HepG2 (cell line): ENCODE measurements around the gene KTN1. TPM values are rescaled to one million over a fixed set of nuclear protein-coding genes. Genes with fewer than 3 reads are reported as not detected.
A peak's percentile ranks its signal among the peaks of the same experiment; 100 is the strongest.

Experiments used
- ATAC-seq: fragments of 200-7000 bp; cut with Tn5 transposase; 3 replicates; pipeline ENCODE4 v1.9.1; 2020; ENCODE audit warnings: mild to moderate bottlenecking, moderate library complexity
- BruUV-seq: library from RNA; stranded (reverse); fragments of 400-500 nt; replicated peaks from 2 replicates; lab custom pipeline; 2021; lab: Mats Ljungman, UMichigan
- CTCF ChIA-PET: fragments of 300-600 bp; formaldehyde crosslinking; extraction: SDS; loops from one replicate; lab custom pipeline; 2021; ENCODE audit warnings: low total read pairs, inconsistent platforms, low intra/inter-chr PET ratio; lab: Yijun Ruan, JAX
- POLR2A ChIA-PET: fragments of 350-600 bp; sonication (Branson Sonifier 250); formaldehyde crosslinking; loops from one replicate; lab custom pipeline; 2020; ENCODE audit warnings: antibody characterized with exemption, inconsistent platforms; lab: Yijun Ruan, JAX
- DNase-seq: peaks from one replicate; pipeline ENCODE4 v3.0.0-alpha.2; 2015; ENCODE audit warnings: low spot score
- FAIRE-seq: peaks from 3 replicates; lab custom pipeline; 2011; peaks lifted over from hg19 to GRCh38; lab: Jason Lieb, UNC
- H2AFZ ChIP-seq: one replicate; pipeline ENCODE4 v1.6.1; 2011; ENCODE audit warnings: low read length, inconsistent platforms
- H3K27ac ChIP-seq: fragments of 300-600 bp; 3 replicates; pipeline ENCODE4 v1.8.0; 2011; ENCODE audit warnings: mixed run types, mild to moderate bottlenecking, mixed read lengths, low read length, inconsistent platforms; ENCODE audit not compliant: insufficient read depth; ENCODE audit errors: extremely low read length
- H3K27me3 ChIP-seq, 2 experiments: fragments of 200-600 bp in 1 of 2; 2 replicates in 1 of 2; 3 replicates in 1 of 2; pipeline versions ENCODE4 v1.6.0 to v1.8.0; 2011; ENCODE audit warnings: low read length in 2 of 2, mild to moderate bottlenecking in 2 of 2, moderate library complexity in 2 of 2, inconsistent platforms in 1 of 2; ENCODE audit not compliant: insufficient read depth in 2 of 2, control insufficient read depth in 1 of 2
- H3K36me3 ChIP-seq, 2 experiments: fragments of 200-600 bp in 1 of 2; replicated peaks in 1 of 2; 2 replicates in 1 of 2; 3 replicates in 1 of 2; pipeline versions ENCODE4 v1.5.1 to v1.8.0; 2011; ENCODE audit warnings: low read length in 2 of 2, inconsistent platforms in 1 of 2; ENCODE audit not compliant: insufficient read depth in 2 of 2, control insufficient read depth in 1 of 2
- H3K4me1 ChIP-seq: 2 replicates; pipeline ENCODE4 v1.5.1; 2012; ENCODE audit warnings: low read length, inconsistent platforms; ENCODE audit not compliant: insufficient read depth
- H3K4me2 ChIP-seq: 2 replicates; pipeline ENCODE4 v1.6.0; 2011; ENCODE audit warnings: low read depth, low read length, inconsistent platforms
- H3K4me3 ChIP-seq, 3 experiments: fragments of 200-600 bp in 1 of 3; sonication (generic), shearing (Covaris generic) in 1 of 3; replicated peaks in 1 of 3; 2 replicates each; pipeline ENCODE4 v1.5.1; 2011 to 2016; ENCODE audit warnings: low read length in 3 of 3, inconsistent platforms in 2 of 3, low read depth in 2 of 3, mild to moderate bottlenecking in 2 of 3, control low read depth in 1 of 3, mixed read lengths in 1 of 3; ENCODE audit not compliant: insufficient read depth in 1 of 3
- H3K79me2 ChIP-seq: one replicate; pipeline ENCODE4 v1.6.1; 2011; ENCODE audit warnings: low read length, inconsistent platforms; ENCODE audit not compliant: insufficient read depth
- H3K9ac ChIP-seq: 2 replicates; pipeline ENCODE4 v1.6.0; 2011; ENCODE audit warnings: mild to moderate bottlenecking, low read depth, low read length, inconsistent platforms; ENCODE audit not compliant: insufficient read depth
- H3K9me3 ChIP-seq: 2 replicates; pipeline ENCODE4 v1.5.1; 2012; ENCODE audit warnings: mild to moderate bottlenecking, low read length
- H4K20me1 ChIP-seq: 2 replicates; pipeline ENCODE4 v1.6.0; 2011; ENCODE audit warnings: inconsistent platforms, mild to moderate bottlenecking, low read length, moderate library complexity; ENCODE audit not compliant: insufficient read depth
- ARHGAP35 ChIP-seq: sonication (generic); formaldehyde crosslinking; IDR thresholded peaks from 2 replicates; pipeline ENCODE4 v1.9.0; 2022; ENCODE audit warnings: mild to moderate bottlenecking, inconsistent platforms, moderate library complexity, missing genetic modification reagents, borderline replicate concordance
- BRF2 ChIP-seq: sonication (generic); formaldehyde crosslinking; IDR thresholded peaks from 2 replicates; pipeline ENCODE4 v1.8.1; 2022; ENCODE audit warnings: mild to moderate bottlenecking, missing genetic modification reagents
- CEBPB ChIP-seq: IDR thresholded peaks from 2 replicates; pipeline ENCODE4 v1.6.1; 2011; ENCODE audit warnings: low read depth, low read length, improper control_type of control experiment, borderline replicate concordance
- GZF1 ChIP-seq: sonication (generic); formaldehyde crosslinking; IDR thresholded peaks from 2 replicates; pipeline ENCODE4 v1.5.1; 2020; ENCODE audit warnings: mild to moderate bottlenecking, missing genetic modification reagents
- KDM3A ChIP-seq: IDR thresholded peaks from 2 replicates; pipeline ENCODE4 v1.6.1; 2018; ENCODE audit warnings: low read depth, missing compliant biosample characterization
- KLF11 ChIP-seq: IDR thresholded peaks from 2 replicates; pipeline ENCODE4 v1.6.1; 2016; ENCODE audit warnings: missing compliant biosample characterization
- MTF2 ChIP-seq: sonication (generic); formaldehyde crosslinking; IDR thresholded peaks from 2 replicates; pipeline ENCODE4 v1.5.0; 2020; ENCODE audit warnings: missing genetic modification reagents, borderline replicate concordance
- PHB2 ChIP-seq: fragments of 450-650 bp; IDR thresholded peaks from 2 replicates; pipeline ENCODE4 v1.6.1; 2018; ENCODE audit not compliant: partially characterized antibody
- POGZ ChIP-seq: sonication (generic); formaldehyde crosslinking; IDR thresholded peaks from 2 replicates; pipeline ENCODE4 v1.4.0; 2020; ENCODE audit warnings: mild to moderate bottlenecking, missing genetic modification reagents
- POLR2AphosphoS5 ChIP-seq: IDR thresholded peaks from 2 replicates; pipeline ENCODE4 v1.6.1; 2012; ENCODE audit warnings: low read depth, low read length
- ZNF232 ChIP-seq: sonication (generic); formaldehyde crosslinking; IDR thresholded peaks from 2 replicates; pipeline ENCODE4 v1.4.0; 2020; ENCODE audit warnings: missing genetic modification reagents, borderline replicate concordance
- ZNF431 ChIP-seq: sonication (generic); formaldehyde crosslinking; IDR thresholded peaks from 2 replicates; pipeline ENCODE4 v1.9.0; 2022; ENCODE audit warnings: missing genetic modification reagents, low read depth, mild to moderate bottlenecking, borderline replicate concordance
- ZNF446 ChIP-seq: sonication (generic); formaldehyde crosslinking; IDR thresholded peaks from 2 replicates; pipeline ENCODE4 v1.5.0; 2020; ENCODE audit warnings: mild to moderate bottlenecking, missing genetic modification reagents
- ZNF577 ChIP-seq: sonication (generic); formaldehyde crosslinking; IDR thresholded peaks from 2 replicates; pipeline ENCODE4 v1.4.0; 2020; ENCODE audit warnings: mild to moderate bottlenecking, low read depth, missing genetic modification reagents, borderline replicate concordance
- ZSCAN22 ChIP-seq: sonication (generic); formaldehyde crosslinking; IDR thresholded peaks from 2 replicates; pipeline ENCODE4 v1.4.0; 2020; ENCODE audit warnings: mild to moderate bottlenecking, missing genetic modification reagents
- WGBS: methylation state at CpG from one replicate; pipeline ENCODE4 v1.1.6; 2017; ENCODE audit warnings: low lambda C conversion rate; 5-methylcytosine and 5-hydroxymethylcytosine counted together
- in situ Hi-C: cut with HindIII; loops from 2 replicates; pipeline ENCODE4 v1.10.0; 2017; ENCODE audit warnings: low pct_unique_long_range_greater_than_20kb; ENCODE audit not compliant: extremely low pct_ligation_motif_present
- intact Hi-C: fragments of 100-400 bp; cut with micrococcal nuclease; formaldehyde crosslinking; loops from one replicate; pipeline ENCODE4 v1.10.0; 2022; ENCODE audit not compliant: unreplicated experiment
- polyA plus RNA-seq, 8 experiments: library from polyadenylated mRNA; depleted of rRNA in 3 of 8; stranded (reverse) in 7 of 8; unstranded in 1 of 8; fragments of >200 nt; fragmentation: Illumina TruSeq in 4 of 8; extraction: Trizol in 4 of 8; gene quantifications; 2 replicates each; pipeline versions ENCODE4 v1.2.1 to v1.2.3, GENCODE V29; 2011 to 2016; ENCODE audit warnings: low read depth in 4 of 8, missing spikeins in 1 of 8, mixed read lengths in 1 of 8; ENCODE audit not compliant: insufficient read depth in 1 of 8
- total RNA-seq, 5 experiments: library from RNA; depleted of rRNA; stranded (reverse); fragments of >200 nt; fragmentation: Illumina TruSeq; extraction: Trizol; gene quantifications; 2 replicates each; pipeline ENCODE4 v1.2.3, GENCODE V29; 2016; ENCODE audit warnings: low read depth in 1 of 5

KTN1 gene
- total and polyA plus RNA-seq, 2 of the 13 experiments (the other 11 are each of a cell fraction or from before 2014, with no cell fraction given), result 60.6 to 169 TPM

GRCh38 chr14:55713486-55713885 lies 133.5 kb downstream of the KTN1 start:
- no peak for FAIRE-seq
- POLR2A ChIA-PET, result no interaction called here

GRCh38 chr14:55715889-55716288 lies 135.9 kb downstream of the KTN1 start:
- Histone ChIP-seq H3K4me1 (no peaks in the 10 kb centered on the region), H2AFZ (no peak overlapping the region), H4K20me1 (no peaks in the 10 kb centered on the region), H3K27ac (no peak overlapping the region), H3K79me2 (no peaks in the 10 kb centered on the region), H3K27me3 (0 out of 5 replicates have a peak, but pooled peaks cover 0 to 1% of the 10 kb centered on the region in 2 experiments), H3K9me3 (no peaks in the 10 kb centered on the region), H3K4me2 (no peak overlapping the region), H3K36me3 (no peaks in the 10 kb centered on the region), H3K4me3 (no peak overlapping the region), H3K9ac (no peak overlapping the region)
- BruUV-seq, result no TSS peak
- intact Hi-C loops, result no loop called here
- no peak for DNase-seq
- in situ Hi-C loops, result loop anchor here (25.0 kb wide), 1 partner anchor 621 kb away; no protein-coding TSS in a partner anchor
- no peak for FAIRE-seq
- no peak for ATAC-seq
- ChIA-PET POLR2A (no interaction called here), CTCF (no interaction called here)
- no peak for TF ChIP-seq KLF11 (CRISPR knock-in tag)
- no peak for TF ChIP-seq POGZ
- no peak for TF ChIP-seq ZSCAN22 (CRISPR knock-in tag)
- no peak for TF ChIP-seq ARHGAP35 (CRISPR knock-in tag)
- TF ChIP-seq ZNF232 (CRISPR knock-in tag), result no peak
- TF ChIP-seq MTF2 (CRISPR knock-in tag), result no peak
- no peak for TF ChIP-seq KDM3A (CRISPR knock-in tag)
- TF ChIP-seq ZNF446 (CRISPR knock-in tag), result no peak
- no peak for TF ChIP-seq PHB2
- no peak for TF ChIP-seq BRF2
- TF ChIP-seq GZF1 (CRISPR knock-in tag), result no peak
- TF ChIP-seq POLR2AphosphoS5, result no peak
- TF ChIP-seq ZNF577 (CRISPR knock-in tag), result no peak
- TF ChIP-seq ZNF431 (CRISPR knock-in tag), result no peak
- 19% methylated on average over 5 of the region's 5 CpGs for WGBS

More at GRCh38 chr14:55713486-55713885, 133.5 kb downstream of the KTN1 start:
- no peak for DNase-seq
- BruUV-seq, result no TSS peak
- CTCF ChIA-PET, result no interaction called here
- Histone ChIP-seq H3K4me2 (no peak overlapping the region), H3K27me3 (0 out of 5 replicates have a peak, but pooled peaks cover 0 to 1% of the 10 kb centered on the region in 2 experiments), H3K4me1 (no peaks in the 10 kb centered on the region), H3K9me3 (no peaks in the 10 kb centered on the region), H3K4me3 (no peak overlapping the region), H3K9ac (no peak overlapping the region)
- TF ChIP-seq POGZ, result no peak
- peak; percentile 78 for TF ChIP-seq CEBPB
- TF ChIP-seq, all 625 proteins: peak for 1
- Histone ChIP-seq H3K27ac (no peak overlapping the region), H2AFZ (no peak overlapping the region), H4K20me1 (no peaks in the 10 kb centered on the region), H3K36me3 (no peaks in the 10 kb centered on the region), H3K79me2 (no peaks in the 10 kb centered on the region)
- ATAC-seq, result no peak
- in situ Hi-C loops, result loop anchor here (25.0 kb wide), 1 partner anchor 624 kb away; no protein-coding TSS in a partner anchor
- 21% methylated on average over 4 of the region's 4 CpGs for WGBS
- intact Hi-C loops, result no loop called here
